ENCODE results near the gene STAB1. TPM values are rescaled to one million over a fixed set of nuclear protein-coding genes. Genes with fewer than 3 reads are reported as not detected.
"Not testable (repeated sequence)": the region's sequence is repeated elsewhere in the genome, so short reads cannot be mapped to it uniquely, and the experiment has no call there.

STAB1 gene
- total and polyA plus RNA-seq, 2 donors (not counting 1 experiment from before 2014, with no cell fraction given) = under 0.01 to 0.09 TPM

DNA sequence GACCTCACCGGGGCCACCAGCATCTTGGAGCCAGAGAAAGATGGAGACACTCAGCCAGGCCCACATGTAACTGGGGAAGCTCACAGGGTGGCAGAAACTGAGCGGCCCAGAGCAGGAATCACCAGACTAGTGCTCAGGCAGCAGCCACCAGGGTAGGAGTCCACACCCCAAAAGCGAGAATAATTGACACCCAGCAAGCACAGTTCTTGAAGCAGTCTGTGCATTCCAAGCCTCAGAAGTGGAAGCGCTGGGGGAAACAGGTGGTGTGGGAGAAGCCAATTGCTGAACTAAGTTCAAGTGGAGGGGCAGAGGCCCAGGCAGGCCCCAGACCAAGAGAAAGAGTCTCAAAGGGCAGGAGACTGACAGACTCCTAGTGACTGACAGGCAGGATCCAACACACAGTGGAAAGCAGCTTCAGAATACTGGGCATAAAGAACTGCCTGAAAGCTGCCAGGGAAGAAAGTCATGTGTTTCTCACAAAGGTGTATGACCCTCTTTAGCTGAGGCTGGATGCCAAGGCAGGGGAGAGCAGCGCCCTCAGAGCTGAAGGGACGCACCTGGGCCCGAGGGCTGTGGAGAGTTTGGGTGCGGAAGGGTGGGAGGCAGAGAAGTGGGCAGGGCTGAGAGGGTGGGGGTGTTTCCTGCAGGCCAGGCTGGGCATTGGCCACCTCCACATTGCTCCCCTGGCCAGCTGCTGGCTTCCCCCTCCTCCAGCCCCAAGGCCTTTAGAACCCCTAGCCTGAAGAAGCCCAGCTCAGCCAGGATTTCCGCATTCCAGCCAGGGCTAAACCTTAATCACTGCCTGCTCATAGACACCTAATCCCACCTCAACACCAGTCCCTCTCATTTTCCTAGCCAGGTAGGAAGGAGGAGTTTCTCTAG, 30.8 kb downstream of the STAB1 start:
- Histone ChIP-seq H3K4me3 (replicated peaks in 1 of 4; ENCODE audit: control extremely low read depth in 1 of 4, insufficient read depth in 1 of 4, low read depth in 3 of 4, low read length in 4 of 4) (no peak overlapping the region), H4K20me1 (ENCODE audit: control insufficient read depth, extremely low read depth, insufficient read depth, low read length) (no peaks in the 10 kb centered on the region), H3K4me1 (ENCODE audit: control insufficient read depth, extremely low read depth, insufficient read depth, low read length) (peaks cover 25% of the 10 kb centered on the region), H3K27ac (ENCODE audit: insufficient read depth, low read length) (no peak overlapping the region), H3K4me2 (ENCODE audit: extremely low read depth, insufficient read depth, low read length) (no peak overlapping the region), H3K9ac (ENCODE audit: insufficient read depth, low read length) (no peak overlapping the region), H3K79me2 (ENCODE audit: control insufficient read depth, insufficient read depth, low read length) (peaks cover 7% of the 10 kb centered on the region), H3K36me3 (ENCODE audit: control insufficient read depth, insufficient read depth, low read length) (peaks cover 33% of the 10 kb centered on the region), H2AFZ (ENCODE audit: low read length) (no peak overlapping the region), H3K9me3 (ENCODE audit: control insufficient read depth, insufficient read depth, low read depth, low read length) (no peaks in the 10 kb centered on the region), H3K27me3 (ENCODE audit: control insufficient read depth, insufficient read depth, low read length) (no peaks in the 10 kb centered on the region)
- no peak for DNase-seq (ENCODE audit: low read depth in 2 of 2)
- TF ChIP-seq EZH2 (IDR thresholded peaks at IDR 0.05; ENCODE audit: low read length, missing control alignments) = no peak
- TF ChIP-seq, protein P1, sequence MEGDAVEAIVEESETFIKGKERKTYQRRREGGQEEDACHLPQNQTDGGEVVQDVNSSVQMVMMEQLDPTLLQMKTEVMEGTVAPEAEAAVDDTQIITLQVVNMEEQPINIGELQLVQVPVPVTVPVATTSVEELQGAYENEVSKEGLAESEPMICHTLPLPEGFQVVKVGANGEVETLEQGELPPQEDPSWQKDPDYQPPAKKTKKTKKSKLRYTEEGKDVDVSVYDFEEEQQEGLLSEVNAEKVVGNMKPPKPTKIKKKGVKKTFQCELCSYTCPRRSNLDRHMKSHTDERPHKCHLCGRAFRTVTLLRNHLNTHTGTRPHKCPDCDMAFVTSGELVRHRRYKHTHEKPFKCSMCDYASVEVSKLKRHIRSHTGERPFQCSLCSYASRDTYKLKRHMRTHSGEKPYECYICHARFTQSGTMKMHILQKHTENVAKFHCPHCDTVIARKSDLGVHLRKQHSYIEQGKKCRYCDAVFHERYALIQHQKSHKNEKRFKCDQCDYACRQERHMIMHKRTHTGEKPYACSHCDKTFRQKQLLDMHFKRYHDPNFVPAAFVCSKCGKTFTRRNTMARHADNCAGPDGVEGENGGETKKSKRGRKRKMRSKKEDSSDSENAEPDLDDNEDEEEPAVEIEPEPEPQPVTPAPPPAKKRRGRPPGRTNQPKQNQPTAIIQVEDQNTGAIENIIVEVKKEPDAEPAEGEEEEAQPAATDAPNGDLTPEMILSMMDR (conservative IDR thresholded peaks at IDR 0.05 in 1 of 2, IDR thresholded peaks at IDR 0.05 in 1 of 2; ENCODE audit: low read depth in 1 of 2, low read length in 2 of 2) = no peak

DNA sequence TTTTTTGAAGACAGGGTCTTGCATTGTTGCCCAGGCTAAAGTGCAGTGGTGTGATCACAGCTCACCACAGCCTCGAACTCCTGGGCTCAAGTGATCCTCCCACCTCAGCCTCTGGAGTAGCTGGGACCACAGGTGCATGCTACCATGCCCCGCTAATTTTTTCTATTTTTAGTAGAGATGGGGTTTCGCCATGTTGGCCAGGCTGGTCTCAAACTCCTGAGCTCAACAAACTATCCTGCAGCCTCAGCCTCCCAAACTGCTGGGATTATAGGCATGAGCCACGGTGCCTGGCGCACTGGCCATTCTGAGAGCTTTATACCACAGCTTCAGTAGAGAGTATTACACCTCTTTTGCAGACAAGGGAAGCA, 31.5 kb downstream of the STAB1 start:
- H3K36me3 ChIP-seq (ENCODE audit: control insufficient read depth, insufficient read depth, low read length) = peaks cover 33% of the 10 kb centered on the region
- peaks cover 12% of the 10 kb centered on the region for H3K79me2 ChIP-seq (ENCODE audit: control insufficient read depth, insufficient read depth, low read length)
- DNase-seq (ENCODE audit: low read depth in 2 of 2); H4K20me1 ChIP-seq (ENCODE audit: control insufficient read depth, extremely low read depth, insufficient read depth, low read length); H3K4me2 ChIP-seq (ENCODE audit: extremely low read depth, insufficient read depth, low read length); H3K27ac ChIP-seq (ENCODE audit: insufficient read depth, low read length); H2AFZ ChIP-seq (ENCODE audit: low read length); H3K9ac ChIP-seq (ENCODE audit: insufficient read depth, low read length); H3K4me3 ChIP-seq (replicated peaks in 1 of 4; ENCODE audit: control extremely low read depth in 1 of 4, insufficient read depth in 1 of 4, low read depth in 3 of 4, low read length in 4 of 4); H3K9me3 ChIP-seq (ENCODE audit: control insufficient read depth, insufficient read depth, low read depth, low read length); H3K27me3 ChIP-seq (ENCODE audit: control insufficient read depth, insufficient read depth, low read length): not testable (repeated sequence)
- peaks cover 25% of the 10 kb centered on the region for H3K4me1 ChIP-seq (ENCODE audit: control insufficient read depth, extremely low read depth, insufficient read depth, low read length)

DNA sequence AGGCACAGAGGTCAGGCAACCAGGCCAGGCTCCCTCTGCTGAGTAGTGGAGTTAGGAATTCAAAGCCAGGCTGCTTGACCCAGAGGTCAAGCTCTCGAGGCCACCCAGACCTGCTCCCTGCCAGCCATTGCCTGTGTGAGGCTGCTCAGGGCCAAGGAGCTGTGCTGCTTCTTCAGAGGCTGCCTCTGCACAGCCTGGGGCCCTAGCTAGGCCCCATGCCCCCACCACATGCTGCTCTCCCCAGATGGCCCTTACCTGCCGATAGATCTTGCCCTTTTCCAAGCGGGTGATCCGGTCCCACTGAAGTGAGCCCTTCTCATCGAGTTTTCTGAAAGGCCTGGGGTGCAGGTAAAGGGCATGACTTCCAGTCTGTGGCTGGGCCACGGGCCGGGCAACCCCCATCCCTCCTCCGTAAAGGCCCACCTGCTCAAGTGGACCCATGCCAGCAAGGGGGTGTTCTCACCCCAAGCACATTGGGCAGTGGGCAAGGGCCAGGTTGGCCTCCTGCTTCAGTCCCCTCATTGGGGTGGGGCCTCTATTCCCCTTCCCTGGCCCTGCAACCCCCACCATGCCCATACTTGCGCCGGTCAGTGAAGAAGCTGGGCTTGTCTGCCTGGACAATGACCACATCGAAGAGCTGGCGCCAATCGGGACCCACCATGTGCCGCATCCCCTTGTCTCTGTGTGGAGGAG, 32.0 kb downstream of the STAB1 start:
- Histone ChIP-seq H3K9me3 (ENCODE audit: control insufficient read depth, insufficient read depth, low read depth, low read length) (no peaks in the 10 kb centered on the region), H3K79me2 (ENCODE audit: control insufficient read depth, insufficient read depth, low read length) (peaks cover 17% of the 10 kb centered on the region), H4K20me1 (ENCODE audit: control insufficient read depth, extremely low read depth, insufficient read depth, low read length) (no peaks in the 10 kb centered on the region), H3K27me3 (ENCODE audit: control insufficient read depth, insufficient read depth, low read length) (no peaks in the 10 kb centered on the region), H3K27ac (ENCODE audit: insufficient read depth, low read length) (no peak overlapping the region), H3K4me3 (replicated peaks in 1 of 4; ENCODE audit: control extremely low read depth in 1 of 4, insufficient read depth in 1 of 4, low read depth in 3 of 4, low read length in 4 of 4) (no peak overlapping the region), H2AFZ (ENCODE audit: low read length) (no peak overlapping the region), H3K9ac (ENCODE audit: insufficient read depth, low read length) (no peak overlapping the region), H3K4me1 (ENCODE audit: control insufficient read depth, extremely low read depth, insufficient read depth, low read length) (peaks cover 26% of the 10 kb centered on the region), H3K36me3 (ENCODE audit: control insufficient read depth, insufficient read depth, low read length) (peaks cover 33% of the 10 kb centered on the region), H3K4me2 (ENCODE audit: extremely low read depth, insufficient read depth, low read length) (no peak overlapping the region)
- peak in 1 of 2 donors; percentile 29 for DNase-seq (ENCODE audit: low read depth in 2 of 2)
- TF ChIP-seq, protein P1 (conservative IDR thresholded peaks at IDR 0.05 in 1 of 2, IDR thresholded peaks at IDR 0.05 in 1 of 2; ENCODE audit: low read depth in 1 of 2, low read length in 2 of 2) = no peak
- no peak for TF ChIP-seq EZH2 (IDR thresholded peaks at IDR 0.05; ENCODE audit: low read length, missing control alignments)
